Body of pancreas (tissue), 4 donors: ENCODE results near the gene RNF166. TPM values are rescaled to one million over a fixed set of nuclear protein-coding genes. Genes with fewer than 3 reads are reported as not detected.

Experiments
- ATAC-seq: fragments of 150-250 bp; one replicate; pipeline ENCODE4 v1.9.1; 2016
- DNase-seq, 4 donors: peaks; one replicate each; pipeline ENCODE4 v3.0.0-alpha.2; 2019
- H3K27ac ChIP-seq, 4 donors: fragments of 200-600 bp; sonication (generic); 1 replicate in 3 of 4; 2 replicates in 1 of 4; pipeline versions ENCODE4 v1.5.1 to v1.6.1; 2016 to 2019; ENCODE audit warnings: mild to moderate bottlenecking in 1 of 4, mixed read lengths in 1 of 4, moderate library complexity in 1 of 4
- H3K27me3 ChIP-seq, 2 donors: fragments of 200-600 bp; sonication (generic); one replicate each; pipeline ENCODE4 v1.6.0; 2016; ENCODE audit warnings: mild to moderate bottlenecking in 1 of 2
- H3K36me3 ChIP-seq, 2 donors: fragments of 200-600 bp; sonication (generic); replicated peaks in 1 of 2; 2 replicates each; pipeline ENCODE4 v1.5.1; 2016; ENCODE audit warnings: low read depth in 2 of 2; ENCODE audit not compliant: insufficient read depth in 1 of 2
- H3K4me1 ChIP-seq: fragments of 200-600 bp; sonication (generic); one replicate; pipeline ENCODE4 v1.6.0; 2016
- H3K4me3 ChIP-seq, 2 donors: fragments of 200-600 bp; sonication (generic); 1 replicate in 1 of 2; 2 replicates in 1 of 2; pipeline ENCODE4 v1.5.1; 2016 to 2019
- H3K9me3 ChIP-seq, 3 donors: fragments of 200-600 bp; sonication (generic); 1 replicate in 2 of 3; 2 replicates in 1 of 3; pipeline ENCODE4 v1.5.1; 2016
- CTCF ChIP-seq, 7 experiments: fragments of 450-650 bp in 4 of 7; fragments of 200-600 bp in 3 of 7; sonication (generic) in 3 of 7; IDR thresholded peaks; one replicate each; pipeline ENCODE4 v1.5.1; 2016 to 2019; ENCODE audit warnings: antibody characterized with exemption in 7 of 7
- POLR2A ChIP-seq, 3 donors: fragments of 450-650 bp; IDR thresholded peaks; one replicate each; pipeline ENCODE4 v1.6.1; 2016; ENCODE audit warnings: antibody characterized with exemption in 3 of 3, mild to moderate bottlenecking in 2 of 3
- WGBS, 2 donors: methylation state at CpG; one replicate each; pipeline ENCODE4 v1.1.5; 2017; 5-methylcytosine and 5-hydroxymethylcytosine counted together
- intact Hi-C: fragments of 100-400 bp; cut with DNase I; formaldehyde crosslinking; loops from one replicate; pipeline ENCODE4 v1.15.1; 2023
- total RNA-seq, 2 donors: library from RNA; depleted of rRNA; stranded (reverse); fragments of >200 nt; gene quantifications; one replicate each; pipeline ENCODE4 v1.1.0, GENCODE V29; 2016

The RNF166 gene
- total RNA-seq, 2 donors from 2014 or later, result 16.6 to 27.7 TPM

- TF ChIP-seq CTCF (IDR thresholded peaks at IDR 0.05), result no peak
- no peak for TF ChIP-seq POLR2A (IDR thresholded peaks at IDR 0.05)
- ATAC-seq, result no peak
- peaks cover 31% of the 10 kb centered on the region for H3K4me1 ChIP-seq
- no peaks in the 10 kb centered on the region for H3K9me3 ChIP-seq
- H3K27ac ChIP-seq, result no peak overlapping the region
- intact Hi-C loops, result no loop called here
- no peak for DNase-seq
- no peak overlapping the region for H3K4me3 ChIP-seq
- no peaks in the 10 kb centered on the region for H3K27me3 ChIP-seq
- WGBS, 2 donors, result 91 to 93% methylated on average over 12 to 13 of the region's 13 CpGs
- no peaks in the 10 kb centered on the region for H3K36me3 ChIP-seq
Measured at GRCh38 chr16:88653101-88653500, 53.1 kb downstream of the RNF166 start.

GRCh38 chr16:88652762-88653063 lies 53.5 kb downstream of the RNF166 start:
- H3K27ac ChIP-seq, result no peak overlapping the region
- peaks cover 31% of the 10 kb centered on the region for H3K4me1 ChIP-seq
- intact Hi-C loops, result no loop called here
- WGBS, 2 donors, result 92 to 100% methylated on average over 2 to 8 of the region's 8 CpGs
- TF ChIP-seq POLR2A (IDR thresholded peaks at IDR 0.05) (no peak), CTCF (IDR thresholded peaks at IDR 0.05) (no peak)
- H3K9me3 ChIP-seq, result no peaks in the 10 kb centered on the region
- H3K36me3 ChIP-seq, result no peaks in the 10 kb centered on the region
- ATAC-seq (no peak), DNase-seq (no peak)
- H3K4me3 ChIP-seq, result no peak overlapping the region
- no peaks in the 10 kb centered on the region for H3K27me3 ChIP-seq

GRCh38 chr16:88651989-88652761 lies 54.0 kb downstream of the RNF166 start:
- Histone ChIP-seq H3K9me3 (no peaks in the 10 kb centered on the region), H3K36me3 (no peaks in the 10 kb centered on the region), H3K27ac (peak overlapping the region; percentile 65 to 86 (median 70)), H3K4me3 (no peak overlapping the region), H3K4me1 (peaks cover 31% of the 10 kb centered on the region), H3K27me3 (no peaks in the 10 kb centered on the region)
- DNase-seq, result no peak
- no peak for TF ChIP-seq POLR2A (IDR thresholded peaks at IDR 0.05)
- TF ChIP-seq CTCF (IDR thresholded peaks at IDR 0.05), result no peak
- ATAC-seq, result no peak
- WGBS, 2 donors, result 88 to 92% methylated on average over 10 to 21 of the region's 29 CpGs
- intact Hi-C loops, result no loop called here

- intact Hi-C loops, result no loop called here
- 43 to 46% methylated on average over 17 to 23 of the region's 24 CpGs for WGBS, 2 donors
- H3K9me3 ChIP-seq, result no peaks in the 10 kb centered on the region
- H3K36me3 ChIP-seq, result no peaks in the 10 kb centered on the region
- H3K27me3 ChIP-seq, result no peaks in the 10 kb centered on the region
- peak; percentile 54 for ATAC-seq
- H3K27ac ChIP-seq, result peak overlapping the region; percentile 65 to 86 (median 70)
- TF ChIP-seq POLR2A (IDR thresholded peaks at IDR 0.05), result peak in 1 of 3 donors; percentile 33
- TF ChIP-seq CTCF (IDR thresholded peaks at IDR 0.05), result no peak
- H3K4me3 ChIP-seq, result peak overlapping the region; percentile 30 to 38
- peak; percentile 47 to 76 (median 61) for DNase-seq
- H3K4me1 ChIP-seq, result peaks cover 31% of the 10 kb centered on the region
Measured at GRCh38 chr16:88651276-88651988, 54.8 kb downstream of the RNF166 start.
